ENCODE measurements around the gene STK39.

STK39 gene

DNA sequence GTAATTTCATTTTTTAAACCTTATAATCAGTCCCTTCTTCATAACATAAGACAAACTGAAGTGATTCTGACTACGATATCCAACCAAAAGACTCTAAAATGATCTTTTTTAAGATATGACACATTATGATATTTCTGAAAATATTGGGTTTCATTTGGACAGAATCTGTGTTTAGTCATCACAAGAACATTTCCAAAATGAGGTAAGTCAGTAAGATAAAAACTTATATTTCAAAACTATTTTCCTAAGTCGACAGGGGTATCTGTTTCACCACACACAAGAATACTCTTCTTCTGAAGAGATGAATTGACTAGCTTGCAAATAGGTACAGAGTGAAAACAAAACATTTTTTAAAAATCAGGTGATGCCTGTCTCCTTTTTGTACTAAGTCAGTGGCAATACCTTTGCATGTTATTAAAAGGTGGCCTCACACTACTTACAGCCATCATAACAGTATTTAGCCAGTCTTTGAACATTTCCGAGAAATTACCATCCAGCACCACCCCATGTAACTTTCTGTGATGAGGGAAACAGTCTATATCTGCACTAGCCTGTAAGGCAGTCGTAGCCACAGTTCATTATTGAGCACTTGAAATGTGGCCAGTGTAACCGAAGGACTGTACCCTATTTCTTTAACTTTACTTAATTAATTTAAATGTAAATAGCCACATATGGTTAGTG, 13.5 kb downstream of the STK39 start:
- FAIRE-seq (no peak), DNase-seq (ENCODE audit: insufficient read length, low spot score) (no peak)
- TF ChIP-seq, protein P1, sequence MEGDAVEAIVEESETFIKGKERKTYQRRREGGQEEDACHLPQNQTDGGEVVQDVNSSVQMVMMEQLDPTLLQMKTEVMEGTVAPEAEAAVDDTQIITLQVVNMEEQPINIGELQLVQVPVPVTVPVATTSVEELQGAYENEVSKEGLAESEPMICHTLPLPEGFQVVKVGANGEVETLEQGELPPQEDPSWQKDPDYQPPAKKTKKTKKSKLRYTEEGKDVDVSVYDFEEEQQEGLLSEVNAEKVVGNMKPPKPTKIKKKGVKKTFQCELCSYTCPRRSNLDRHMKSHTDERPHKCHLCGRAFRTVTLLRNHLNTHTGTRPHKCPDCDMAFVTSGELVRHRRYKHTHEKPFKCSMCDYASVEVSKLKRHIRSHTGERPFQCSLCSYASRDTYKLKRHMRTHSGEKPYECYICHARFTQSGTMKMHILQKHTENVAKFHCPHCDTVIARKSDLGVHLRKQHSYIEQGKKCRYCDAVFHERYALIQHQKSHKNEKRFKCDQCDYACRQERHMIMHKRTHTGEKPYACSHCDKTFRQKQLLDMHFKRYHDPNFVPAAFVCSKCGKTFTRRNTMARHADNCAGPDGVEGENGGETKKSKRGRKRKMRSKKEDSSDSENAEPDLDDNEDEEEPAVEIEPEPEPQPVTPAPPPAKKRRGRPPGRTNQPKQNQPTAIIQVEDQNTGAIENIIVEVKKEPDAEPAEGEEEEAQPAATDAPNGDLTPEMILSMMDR (IDR thresholded peaks at IDR 0.05; ENCODE audit: insufficient read depth, missing control alignments), result no peak

DNA sequence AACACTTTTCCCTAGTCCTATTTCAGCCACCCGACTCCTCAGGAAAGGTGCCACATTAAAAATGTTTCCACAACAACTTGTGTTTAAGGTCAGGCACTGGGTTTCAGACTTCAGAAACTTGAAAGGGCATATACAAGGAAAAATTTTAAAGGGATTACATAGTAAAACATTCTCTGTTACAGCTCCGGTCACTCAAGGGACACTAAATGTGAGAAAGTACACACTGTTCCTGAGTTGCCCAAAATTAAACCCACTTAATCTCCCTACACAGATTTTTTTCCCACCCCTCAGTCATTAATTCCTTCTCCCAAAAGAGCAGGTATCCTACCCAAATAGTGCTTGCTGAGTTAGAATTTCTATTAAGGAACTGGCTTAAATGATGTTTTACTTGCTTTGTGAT, 14.2 kb downstream of the STK39 start:
- no peak for FAIRE-seq
- DNase-seq (ENCODE audit: insufficient read length, low spot score), result no peak
- TF ChIP-seq, protein P1 (IDR thresholded peaks at IDR 0.05; ENCODE audit: insufficient read depth, missing control alignments), result no peak

DNA sequence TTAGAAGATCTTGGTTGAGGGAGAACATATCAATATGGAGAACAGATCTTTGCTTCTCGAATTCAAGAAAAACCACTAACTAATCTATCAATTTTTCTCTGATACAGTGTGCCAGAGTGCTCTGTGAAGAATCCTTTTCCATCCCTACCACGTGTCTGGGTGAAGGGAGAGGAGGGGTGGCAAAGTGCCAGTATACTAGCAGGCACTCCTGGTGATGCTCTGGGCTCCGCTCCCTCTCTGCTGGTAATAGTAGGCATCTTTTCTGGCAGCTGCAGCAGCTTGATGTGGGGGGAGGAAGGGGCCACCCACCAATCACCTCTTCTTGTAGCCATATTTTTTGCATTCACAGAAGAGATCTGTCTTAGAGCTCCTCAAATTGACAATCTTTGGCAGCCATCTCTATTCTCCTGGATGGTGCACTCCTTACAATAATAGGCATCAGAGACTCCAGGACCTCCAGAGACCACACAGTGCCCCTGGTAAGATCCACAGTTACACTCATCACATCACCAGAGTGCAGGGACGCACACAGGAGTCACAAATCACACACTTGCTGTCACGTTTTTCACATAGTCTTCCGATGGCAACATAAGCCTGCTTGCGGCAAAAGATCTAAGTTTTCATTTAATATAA, 15.7 kb downstream of the STK39 start:
- DNase-seq (ENCODE audit: insufficient read length, low spot score), result no peak
- no peak for FAIRE-seq
- TF ChIP-seq, protein P1 (IDR thresholded peaks at IDR 0.05; ENCODE audit: insufficient read depth, missing control alignments), result no peak

DNA sequence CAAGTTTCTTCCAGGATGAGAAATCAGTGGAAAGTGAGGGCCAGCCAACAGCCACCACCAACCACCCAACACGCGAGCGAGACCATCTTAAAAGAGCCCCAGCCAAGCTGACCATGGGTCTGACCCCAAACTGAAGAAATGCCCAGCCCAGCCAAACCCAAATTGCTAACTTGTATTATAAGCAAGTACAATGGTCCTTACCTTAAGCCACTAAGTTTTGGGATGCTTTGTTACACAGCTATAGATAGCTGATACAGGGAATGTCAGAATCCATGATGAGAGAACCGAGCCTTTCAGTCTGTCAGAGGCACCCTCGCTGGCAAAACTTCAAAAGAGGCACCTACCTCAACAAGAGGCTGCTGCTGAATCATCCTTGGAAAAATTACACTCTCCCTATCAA, 17.0 kb downstream of the STK39 start:
- DNase-seq (ENCODE audit: insufficient read length, low spot score), result no peak
- TF ChIP-seq, protein P1 (IDR thresholded peaks at IDR 0.05; ENCODE audit: insufficient read depth, missing control alignments), result no peak
- FAIRE-seq, result no peak

DNA sequence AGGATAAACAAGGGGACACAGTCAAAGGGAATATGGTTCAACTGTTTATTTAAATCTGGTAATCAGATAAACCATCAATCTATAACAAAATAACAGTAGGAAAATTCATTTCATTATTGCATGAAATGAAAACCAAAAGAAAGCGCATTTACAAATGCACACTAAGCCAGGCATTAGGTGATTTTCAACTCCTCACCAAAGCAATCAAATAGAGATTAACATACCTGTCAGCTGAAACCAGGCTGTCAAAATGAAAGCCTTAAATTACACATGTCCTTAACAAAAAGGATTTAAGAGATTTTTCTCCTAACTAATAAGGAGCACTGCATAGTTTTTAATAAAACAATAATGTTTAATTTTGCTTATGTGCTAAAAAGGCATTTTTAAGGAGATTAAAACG, 23.0 kb downstream of the STK39 start:
- FAIRE-seq (peak; percentile 87), DNase-seq (ENCODE audit: insufficient read length, low spot score) (no peak)
- TF ChIP-seq, protein P1 (IDR thresholded peaks at IDR 0.05; ENCODE audit: insufficient read depth, missing control alignments), result no peak

DNA sequence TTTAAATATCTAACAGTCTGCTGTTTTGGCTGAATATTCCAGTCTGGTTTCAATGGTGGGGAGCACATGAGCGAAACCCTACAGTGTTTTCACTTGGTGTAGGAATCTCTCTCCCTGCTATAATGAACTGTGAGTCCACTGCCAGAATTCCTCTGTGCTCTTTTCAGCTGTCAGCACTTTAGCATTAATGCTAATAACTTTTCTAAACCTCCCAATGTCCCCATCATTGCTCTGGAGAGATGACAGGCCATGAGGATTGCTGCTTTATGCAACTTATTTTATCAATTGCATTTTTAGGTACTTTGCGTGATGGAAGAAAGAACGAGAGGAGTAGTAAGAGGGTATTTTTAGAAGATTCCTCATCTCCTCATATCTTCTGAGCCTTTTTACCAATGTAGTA, 25.3 kb downstream of the STK39 start:
- FAIRE-seq (no peak), DNase-seq (ENCODE audit: insufficient read length, low spot score) (no peak)
- TF ChIP-seq, protein P1 (IDR thresholded peaks at IDR 0.05; ENCODE audit: insufficient read depth, missing control alignments), result no peak
